Activated CD4-positive, alpha-beta T cell treated with anti-CD3 and anti-CD28 coated beads, Interleukin-2, Interleukin-6, amounts not matched to agents 100 ng/mL and 50 ng/mL, durations not matched to agents 16 hours and 8 hours (primary cell): ENCODE results near the gene MYO7A.
"Not testable (repeated sequence)": the region's sequence is repeated elsewhere in the genome, so short reads cannot be mapped to it uniquely, and the experiment has no call there.

ENCODE experiments used
- DNase-seq: peaks from one replicate; pipeline ENCODE4 v3.0.0-alpha.2; 2020

The MYO7A gene

GRCh38 chr11:77093056-77093891 lies 34.8 kb upstream of the MYO7A start:
- DNase-seq, result no peak

- DNase-seq, result no peak
These were observed 33.8 kb upstream of the MYO7A start for GRCh38 chr11:77093987-77094840.

- DNase-seq, result no peak
These were observed 33.1 kb upstream of the MYO7A start for GRCh38 chr11:77094841-77095365.

GRCh38 chr11:77095551-77096490 lies 32.2 kb upstream of the MYO7A start:
- no peak for DNase-seq

- DNase-seq, result no peak
These were observed 31.4 kb upstream of the MYO7A start for GRCh38 chr11:77096591-77097019.

GRCh38 chr11:77097180-77097579 lies 30.9 kb upstream of the MYO7A start:
- DNase-seq, result not testable (repeated sequence)

GRCh38 chr11:77100166-77101042 lies 27.6 kb upstream of the MYO7A start:
- no peak for DNase-seq

- DNase-seq, result peak; percentile 19
These were observed 27.0 kb upstream of the MYO7A start for GRCh38 chr11:77101043-77101537.

- DNase-seq, result no peak
These were observed 25.5 kb upstream of the MYO7A start, which contains the start of gene OMP for GRCh38 chr11:77102246-77103210. Gene OMP (plus strand): TSS chr11:77102840. CDS start chr11:77102840, 0 bp downstream.

- no peak for DNase-seq
These were observed 24.7 kb upstream of the MYO7A start for GRCh38 chr11:77103319-77103718.

- no peak for DNase-seq
These were observed 23.3 kb upstream of the MYO7A start for GRCh38 chr11:77104727-77105126.

- DNase-seq, result no peak
These were observed 21.7 kb upstream of the MYO7A start for GRCh38 chr11:77106321-77106720.

- DNase-seq, result no peak
These were observed 21.3 kb upstream of the MYO7A start for GRCh38 chr11:77106759-77107158.

- DNase-seq, result no peak
These were observed 20.1 kb upstream of the MYO7A start for GRCh38 chr11:77107950-77108349.

- no peak for DNase-seq
These were observed 19.6 kb upstream of the MYO7A start for GRCh38 chr11:77108436-77108835.

GRCh38 chr11:77109236-77110019 lies 18.6 kb upstream of the MYO7A start:
- DNase-seq, result no peak

- DNase-seq, result no peak
These were observed 17.2 kb upstream of the MYO7A start for GRCh38 chr11:77110836-77111235.

- no peak for DNase-seq
These were observed 16.8 kb upstream of the MYO7A start for GRCh38 chr11:77111277-77111676.

- DNase-seq, result no peak
These were observed 16.1 kb upstream of the MYO7A start for GRCh38 chr11:77111946-77112345.
